A549 (cell line): ENCODE results near the gene RAET1L. TPM values are rescaled to one million over a fixed set of nuclear protein-coding genes. Genes with fewer than 3 reads are reported as not detected.

Source experiments
- ATAC-seq, 2 experiments: fragments of 200-7000 bp in 1 of 2; fragments of >200 bp in 1 of 2; cut with Nextera tagmentation in 1 of 2; cut with Tn5 transposase in 1 of 2; 3 replicates each; pipeline versions ENCODE4 v1.8.0 to v1.9.1; 2018 to 2020; ENCODE audit warnings: mild to moderate bottlenecking in 1 of 2, moderate library complexity in 1 of 2
- CTCF ChIA-PET: fragments of 300-600 bp; sonication (Branson Sonifier 250); formaldehyde crosslinking; extraction: SDS; loops from one replicate; lab custom pipeline; 2021; ENCODE audit warnings: antibody characterized with exemption, inconsistent platforms; lab: Yijun Ruan, JAX
- POLR2A ChIA-PET: fragments of 350-600 bp; formaldehyde crosslinking; extraction: SDS; loops from one replicate; lab custom pipeline; 2021; ENCODE audit warnings: antibody characterized with exemption, inconsistent platforms; lab: Yijun Ruan, JAX
- DNase-seq, 2 experiments: peaks; one replicate each; pipeline versions ENCODE4 v3.0.0 to v3.0.0-alpha.2; 2011 to 2016; ENCODE audit warnings: low read depth in 1 of 2, low spot score in 1 of 2
- FAIRE-seq: peaks from 2 replicates; lab custom pipeline; 2011; peaks lifted over from hg19 to GRCh38; lab: Jason Lieb, UNC
- H3K27ac ChIP-seq, 2 experiments: fragments of >200 bp; sonication (Bioruptor Twin); formaldehyde crosslinking; 3 replicates each; pipeline ENCODE4 v1.5.1; 2016 to 2017
- H3K4me1 ChIP-seq: fragments of >200 bp; sonication (Bioruptor Twin); formaldehyde crosslinking; 3 replicates; pipeline ENCODE4 v1.6.1; 2016
- H3K4me2 ChIP-seq: fragments of >200 bp; sonication (Bioruptor Twin); formaldehyde crosslinking; 3 replicates; pipeline ENCODE4 v1.6.1; 2016
- H3K4me3 ChIP-seq: fragments of >200 bp; sonication (Bioruptor Twin); formaldehyde crosslinking; 3 replicates; pipeline ENCODE4 v1.5.1; 2016
- H3K9me3 ChIP-seq: fragments of >200 bp; sonication (Bioruptor Twin); formaldehyde crosslinking; 3 replicates; pipeline ENCODE4 v1.6.1; 2016
- ATOH8 ChIP-seq: fragments of 250-450 bp; sonication (Bioruptor Pico); IDR thresholded peaks from 2 replicates; pipeline ENCODE4 v1.5.0; 2020; ENCODE audit warnings: low read depth, mild to moderate bottlenecking, moderate library complexity
- CEBPB ChIP-seq, 2 experiments: fragments of >200 bp in 1 of 2; sonication (Bioruptor Twin) in 1 of 2; formaldehyde crosslinking in 1 of 2; IDR thresholded peaks; 2 replicates each; pipeline ENCODE4 v1.6.1; 2012 to 2016
- CHD2 ChIP-seq: fragments of 150-350 bp; IDR thresholded peaks from 2 replicates; pipeline ENCODE4 v1.6.1; 2014; ENCODE audit warnings: low read length; ENCODE audit not compliant: partially characterized antibody
- CHD4 ChIP-seq: fragments of 200-600 bp; sonication (generic); IDR thresholded peaks from 2 replicates; pipeline ENCODE4 v1.6.1; 2016; ENCODE audit warnings: antibody characterized with exemption, mild to moderate bottlenecking, borderline replicate concordance
- EHF ChIP-seq: fragments of 250-450 bp; sonication (Bioruptor Pico); IDR thresholded peaks from 2 replicates; pipeline ENCODE4 v1.5.0; 2020; ENCODE audit warnings: mild to moderate bottlenecking
- ELK1 ChIP-seq: fragments of 150-350 bp; IDR thresholded peaks from 2 replicates; pipeline ENCODE4 v1.6.1; 2014; ENCODE audit warnings: low read depth, mild to moderate bottlenecking, low read length
- EP300 ChIP-seq, 2 experiments: fragments of >200 bp; sonication (Bioruptor Twin); formaldehyde crosslinking; IDR thresholded peaks; 2 replicates in 1 of 2; 3 replicates in 1 of 2; pipeline ENCODE4 v1.6.1; 2016 to 2017
- FOSB ChIP-seq: fragments of 250-450 bp; sonication (Bioruptor Pico); IDR thresholded peaks from 2 replicates; pipeline ENCODE4 v1.5.0; 2020; ENCODE audit warnings: mild to moderate bottlenecking, moderate library complexity
- FOSL2 ChIP-seq, 2 experiments: fragments of 450-650 bp in 1 of 2; fragments of >200 bp in 1 of 2; sonication (Bioruptor Twin) in 1 of 2; formaldehyde crosslinking; IDR thresholded peaks; 2 replicates each; pipeline versions ENCODE4 v1.5.0 to v1.6.1; 2016 to 2020; ENCODE audit warnings: mild to moderate bottlenecking in 1 of 2, moderate library complexity in 1 of 2
- FOXS1 ChIP-seq: fragments of 250-450 bp; sonication (Bioruptor Pico); IDR thresholded peaks from 2 replicates; pipeline ENCODE4 v1.5.0; 2020; ENCODE audit warnings: mild to moderate bottlenecking, moderate library complexity
- HDAC2 ChIP-seq: fragments of 200-600 bp; sonication (generic); IDR thresholded peaks from 2 replicates; pipeline ENCODE4 v1.6.1; 2016
- HES2 ChIP-seq: fragments of >200 bp; sonication (Bioruptor Twin); formaldehyde crosslinking; IDR thresholded peaks from 2 replicates; pipeline ENCODE4 v1.6.1; 2016
- HEYL ChIP-seq: fragments of 250-450 bp; sonication (Bioruptor Pico); IDR thresholded peaks from 2 replicates; pipeline ENCODE4 v1.8.0; 2021; ENCODE audit warnings: mild to moderate bottlenecking, moderate library complexity
- HOXA7 ChIP-seq: fragments of 250-450 bp; sonication (Bioruptor Pico); IDR thresholded peaks from 2 replicates; pipeline ENCODE4 v1.5.0; 2020; ENCODE audit warnings: mild to moderate bottlenecking, moderate library complexity
- HOXB13 ChIP-seq: fragments of 250-450 bp; sonication (Bioruptor Pico); IDR thresholded peaks from 2 replicates; pipeline ENCODE4 v1.5.0; 2020; ENCODE audit warnings: low read depth, mild to moderate bottlenecking, moderate library complexity
- HOXB5 ChIP-seq: fragments of 250-450 bp; sonication (Bioruptor Pico); IDR thresholded peaks from 2 replicates; pipeline ENCODE4 v1.5.0; 2020; ENCODE audit warnings: mild to moderate bottlenecking, moderate library complexity
- JUNB ChIP-seq: fragments of >200 bp; sonication (Bioruptor Twin); formaldehyde crosslinking; IDR thresholded peaks from 2 replicates; pipeline ENCODE4 v1.6.1; 2016
- MYC ChIP-seq: IDR thresholded peaks from 2 replicates; pipeline ENCODE4 v1.6.1; 2012; ENCODE audit warnings: mild to moderate bottlenecking, inconsistent platforms, low read length, improper control_type of control experiment, borderline replicate concordance
- NFE2L2 ChIP-seq: fragments of 150-350 bp; conservative IDR thresholded peaks from 2 replicates; pipeline ENCODE4 v1.6.1; 2014; ENCODE audit warnings: low read length
- NPAS2 ChIP-seq: fragments of 250-450 bp; sonication (Bioruptor Pico); IDR thresholded peaks from 2 replicates; pipeline ENCODE4 v1.8.0; 2022; ENCODE audit warnings: mild to moderate bottlenecking, moderate library complexity, borderline replicate concordance
- NR3C1 ChIP-seq: fragments of >200 bp; sonication (Bioruptor Twin); formaldehyde crosslinking; IDR thresholded peaks from 3 replicates; pipeline ENCODE4 v1.6.1; 2017
- POLR2A ChIP-seq: IDR thresholded peaks from 2 replicates; pipeline ENCODE4 v1.6.1; 2012; ENCODE audit warnings: mild to moderate bottlenecking, low read length
- POLR2AphosphoS2 ChIP-seq: conservative IDR thresholded peaks from 2 replicates; pipeline ENCODE4 v1.6.1; 2012; ENCODE audit warnings: low read length, improper control_type of control experiment, inconsistent platforms
- RAD21 ChIP-seq, 2 experiments: fragments of >200 bp in 1 of 2; sonication (Bioruptor Twin) in 1 of 2; formaldehyde crosslinking in 1 of 2; IDR thresholded peaks in 1 of 2; conservative IDR thresholded peaks in 1 of 2; 2 replicates in 1 of 2; 3 replicates in 1 of 2; pipeline ENCODE4 v1.6.1; 2012 to 2018; ENCODE audit warnings: inconsistent platforms in 1 of 2
- RARB ChIP-seq: fragments of 250-450 bp; sonication (Bioruptor Pico); IDR thresholded peaks from 2 replicates; pipeline ENCODE4 v1.8.0; 2021; ENCODE audit warnings: mild to moderate bottlenecking, moderate library complexity
- SMC3 ChIP-seq: fragments of >200 bp; sonication (Bioruptor Twin); formaldehyde crosslinking; IDR thresholded peaks from 3 replicates; pipeline ENCODE4 v1.6.1; 2018; ENCODE audit warnings: inconsistent platforms
- SREBF2 ChIP-seq: fragments of 450-650 bp; IDR thresholded peaks from 2 replicates; pipeline ENCODE4 v1.6.1; 2014; ENCODE audit warnings: mild to moderate bottlenecking, moderate library complexity
- TFCP2L1 ChIP-seq: fragments of 250-450 bp; sonication (Bioruptor Pico); IDR thresholded peaks from 2 replicates; pipeline ENCODE4 v1.5.0; 2021; ENCODE audit warnings: mild to moderate bottlenecking
- ZC3H11A ChIP-seq: fragments of 450-650 bp; IDR thresholded peaks from 2 replicates; pipeline ENCODE4 v1.6.1; 2014; ENCODE audit warnings: antibody characterized with exemption, mild to moderate bottlenecking
- ZFP36 ChIP-seq: fragments of 450-650 bp; IDR thresholded peaks from 2 replicates; pipeline ENCODE4 v1.6.1; 2014; ENCODE audit warnings: borderline replicate concordance; ENCODE audit not compliant: partially characterized antibody
- WGBS: methylation state at CpG from one replicate; pipeline ENCODE4 v1.1.6; 2017; ENCODE audit errors: missing lambda C conversion rate; 5-methylcytosine and 5-hydroxymethylcytosine counted together
- polyA plus RNA-seq, 4 experiments: library from polyadenylated mRNA; depleted of rRNA in 3 of 4; stranded (reverse); fragments of >200 nt; fragmentation: RNase III in 1 of 4; extraction: RNeasy Plus Mini Kit Qiagen cat#74134 plus additional on column Dnase treatment in 1 of 4; gene quantifications; 2 replicates in 3 of 4; 3 replicates in 1 of 4; pipeline ENCODE4 v1.2.3, GENCODE V29; 2011 to 2017
- TF ChIP-seq, protein P1 (sequence below): fragments of 450-650 bp; IDR thresholded peaks from 2 replicates; pipeline ENCODE4 v1.6.1; 2014; ENCODE audit warnings: antibody characterized with exemption
- TF ChIP-seq, protein P2 (sequence below): IDR thresholded peaks from 2 replicates; pipeline ENCODE4 v1.6.1; 2012; ENCODE audit warnings: low read depth, borderline replicate concordance
- TF ChIP-seq, protein P3 (sequence below): fragments of 200-600 bp; sonication (generic); IDR thresholded peaks from 2 replicates; pipeline ENCODE4 v1.6.1; 2016; ENCODE audit warnings: antibody characterized with exemption, mild to moderate bottlenecking, moderate library complexity

RAET1L gene
- polyA plus RNA-seq, 2 of the 4 experiments (the other 2 are of a cell fraction) = 0.22 TPM; not detected in 1

GRCh38 chr6:149995971-149996370 is 29.4 kb downstream of the RAET1L start:
- ChIA-PET CTCF (interaction anchor here (1.1 to 1.7 kb wide), 2 partner anchors 11 to 21 kb away, joined by 5 to 7 read pairs; no protein-coding TSS in a partner anchor), POLR2A (no interaction called here)
- 64% methylated on average over 6 of the region's 7 CpGs for WGBS
- no peak for FAIRE-seq
- Histone ChIP-seq H3K4me2 (no peak overlapping the region), H3K9me3 (no peaks in the 10 kb centered on the region), H3K27ac (no peak overlapping the region), H3K4me1 (no peaks in the 10 kb centered on the region), H3K4me3 (no peak overlapping the region)
- ATAC-seq = no peak
- DNase-seq = no peak
- TF ChIP-seq MYC (no peak), FOXS1 (no peak), NR3C1 (no peak), POLR2A (no peak), HOXB13 (no peak), SMC3 (no peak), EP300 (IDR thresholded peaks at IDR 0.05) (no peak), HOXA7 (no peak), HEYL (CRISPR knock-in tag) (no peak), HDAC2 (no peak), ATOH8 (CRISPR knock-in tag) (no peak), CHD2 (no peak), ELK1 (no peak), HES2 (no peak), EHF (CRISPR knock-in tag) (no peak), POLR2AphosphoS2 (no peak), FOSB (CRISPR knock-in tag) (no peak), TFCP2L1 (CRISPR knock-in tag) (no peak)
- TF ChIP-seq, protein P1, sequence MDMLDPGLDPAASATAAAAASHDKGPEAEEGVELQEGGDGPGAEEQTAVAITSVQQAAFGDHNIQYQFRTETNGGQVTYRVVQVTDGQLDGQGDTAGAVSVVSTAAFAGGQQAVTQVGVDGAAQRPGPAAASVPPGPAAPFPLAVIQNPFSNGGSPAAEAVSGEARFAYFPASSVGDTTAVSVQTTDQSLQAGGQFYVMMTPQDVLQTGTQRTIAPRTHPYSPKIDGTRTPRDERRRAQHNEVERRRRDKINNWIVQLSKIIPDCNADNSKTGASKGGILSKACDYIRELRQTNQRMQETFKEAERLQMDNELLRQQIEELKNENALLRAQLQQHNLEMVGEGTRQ = no peak
- TF ChIP-seq, protein P2, sequence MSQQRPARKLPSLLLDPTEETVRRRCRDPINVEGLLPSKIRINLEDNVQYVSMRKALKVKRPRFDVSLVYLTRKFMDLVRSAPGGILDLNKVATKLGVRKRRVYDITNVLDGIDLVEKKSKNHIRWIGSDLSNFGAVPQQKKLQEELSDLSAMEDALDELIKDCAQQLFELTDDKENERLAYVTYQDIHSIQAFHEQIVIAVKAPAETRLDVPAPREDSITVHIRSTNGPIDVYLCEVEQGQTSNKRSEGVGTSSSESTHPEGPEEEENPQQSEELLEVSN = no peak
- TF ChIP-seq, all 56 proteins: peak for 0

GRCh38 chr6:149995235-149995750 is 30.0 kb downstream of the RAET1L start:
- POLR2A ChIA-PET = no interaction called here
- DNase-seq = no peak
- no peak for TF ChIP-seq CEBPB (IDR thresholded peaks at IDR 0.05)
- TF ChIP-seq NFE2L2 = no peak
- no peak for TF ChIP-seq FOSL2 (IDR thresholded peaks at IDR 0.05)
- no peak for TF ChIP-seq FOSL2 (CRISPR knock-in tag; IDR thresholded peaks at IDR 0.05)
- TF ChIP-seq ZFP36 = no peak
- TF ChIP-seq NPAS2 = no peak
- TF ChIP-seq, protein P3, sequence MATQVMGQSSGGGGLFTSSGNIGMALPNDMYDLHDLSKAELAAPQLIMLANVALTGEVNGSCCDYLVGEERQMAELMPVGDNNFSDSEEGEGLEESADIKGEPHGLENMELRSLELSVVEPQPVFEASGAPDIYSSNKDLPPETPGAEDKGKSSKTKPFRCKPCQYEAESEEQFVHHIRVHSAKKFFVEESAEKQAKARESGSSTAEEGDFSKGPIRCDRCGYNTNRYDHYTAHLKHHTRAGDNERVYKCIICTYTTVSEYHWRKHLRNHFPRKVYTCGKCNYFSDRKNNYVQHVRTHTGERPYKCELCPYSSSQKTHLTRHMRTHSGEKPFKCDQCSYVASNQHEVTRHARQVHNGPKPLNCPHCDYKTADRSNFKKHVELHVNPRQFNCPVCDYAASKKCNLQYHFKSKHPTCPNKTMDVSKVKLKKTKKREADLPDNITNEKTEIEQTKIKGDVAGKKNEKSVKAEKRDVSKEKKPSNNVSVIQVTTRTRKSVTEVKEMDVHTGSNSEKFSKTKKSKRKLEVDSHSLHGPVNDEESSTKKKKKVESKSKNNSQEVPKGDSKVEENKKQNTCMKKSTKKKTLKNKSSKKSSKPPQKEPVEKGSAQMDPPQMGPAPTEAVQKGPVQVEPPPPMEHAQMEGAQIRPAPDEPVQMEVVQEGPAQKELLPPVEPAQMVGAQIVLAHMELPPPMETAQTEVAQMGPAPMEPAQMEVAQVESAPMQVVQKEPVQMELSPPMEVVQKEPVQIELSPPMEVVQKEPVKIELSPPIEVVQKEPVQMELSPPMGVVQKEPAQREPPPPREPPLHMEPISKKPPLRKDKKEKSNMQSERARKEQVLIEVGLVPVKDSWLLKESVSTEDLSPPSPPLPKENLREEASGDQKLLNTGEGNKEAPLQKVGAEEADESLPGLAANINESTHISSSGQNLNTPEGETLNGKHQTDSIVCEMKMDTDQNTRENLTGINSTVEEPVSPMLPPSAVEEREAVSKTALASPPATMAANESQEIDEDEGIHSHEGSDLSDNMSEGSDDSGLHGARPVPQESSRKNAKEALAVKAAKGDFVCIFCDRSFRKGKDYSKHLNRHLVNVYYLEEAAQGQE = no peak
- no peak for TF ChIP-seq EHF (CRISPR knock-in tag)
- TF ChIP-seq HOXB5 (CRISPR knock-in tag) = no peak
- TF ChIP-seq CHD4 = no peak
- no peak for TF ChIP-seq RAD21 (conservative IDR thresholded peaks at IDR 0.05 in 1 of 2, IDR thresholded peaks at IDR 0.05 in 1 of 2)
- TF ChIP-seq CHD2 = no peak
- no peak for TF ChIP-seq JUNB
- no peak for TF ChIP-seq ZC3H11A
- no peak for TF ChIP-seq POLR2A
- TF ChIP-seq HOXB13 = no peak
- TF ChIP-seq SREBF2 = no peak
- no peak for TF ChIP-seq RARB (CRISPR knock-in tag)
- TF ChIP-seq, all 56 proteins: peak for 0
- Histone ChIP-seq H3K4me1 (no peaks in the 10 kb centered on the region), H3K4me2 (no peak overlapping the region), H3K4me3 (no peak overlapping the region), H3K27ac (no peak overlapping the region), H3K9me3 (no peaks in the 10 kb centered on the region)
- CTCF ChIA-PET = interaction anchor here (1.0 to 1.7 kb wide), 3 partner anchors 12 to 822 kb away, joined by 3 to 7 read pairs (median 5); no protein-coding TSS in a partner anchor
- ATAC-seq = no peak
- WGBS = 45% methylated on average over 3 of the region's 6 CpGs
- no peak for FAIRE-seq
